Measurements from ENCODE around the gene LRRC4. TPM values are rescaled to one million over a fixed set of nuclear protein-coding genes. Genes with fewer than 3 reads are reported as not detected.

Gene LRRC4
- total RNA-seq: 0.77 and 0.89 TPM in 2 replicates

DNA sequence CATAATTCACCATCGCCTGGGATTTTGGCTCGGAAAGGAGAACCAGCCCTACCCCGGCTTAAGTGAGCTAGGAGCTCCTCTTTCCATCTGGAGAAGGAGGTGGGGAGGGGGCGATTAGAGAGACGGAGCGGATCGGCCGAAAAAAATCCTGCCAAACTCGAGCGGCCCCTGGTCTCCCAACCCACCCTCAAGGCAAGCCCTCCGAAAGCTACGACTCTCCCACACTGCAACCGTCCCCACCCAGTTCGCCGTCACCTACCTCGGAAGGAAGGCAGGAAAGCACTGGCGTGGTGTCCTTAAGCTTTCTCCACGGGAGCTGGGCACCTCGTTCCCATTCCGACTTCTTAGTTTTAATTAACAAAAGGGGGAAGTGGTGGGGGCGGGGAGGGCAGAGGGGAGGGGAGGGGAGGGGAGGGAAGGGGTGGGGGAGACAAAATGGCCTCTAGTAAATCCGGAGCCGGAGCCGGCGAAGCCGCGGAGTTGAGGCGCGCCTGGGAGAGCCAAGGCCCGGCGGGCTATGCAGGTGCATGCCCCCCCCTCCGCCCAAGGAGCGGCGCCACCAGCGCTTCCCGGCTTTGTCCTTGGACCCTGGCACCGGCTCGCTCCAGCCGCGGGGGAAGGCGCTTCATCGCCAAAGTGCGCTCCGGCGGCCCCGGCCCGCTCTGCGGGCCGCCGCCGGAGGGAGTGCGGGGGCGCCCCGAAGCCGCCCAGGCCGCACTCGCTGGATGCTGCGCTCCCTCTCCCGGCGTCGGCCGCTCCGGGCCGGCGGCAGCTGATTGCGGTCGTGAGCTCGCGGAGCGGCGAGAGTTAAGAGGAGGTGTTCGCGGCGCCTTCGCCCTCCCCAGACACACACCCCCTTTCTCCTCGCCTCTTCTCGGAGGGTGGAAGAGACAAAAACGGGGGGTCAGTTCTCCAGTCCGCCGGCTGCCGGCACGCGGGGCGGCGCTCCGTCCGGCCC is at the start of gene LRRC4:
LRRC4 (minus strand) TSS at position 784 of the 958 bp plus-strand sequence. CDS start 797 bp downstream, outside the sequence.
- DNase-seq (ENCODE audit: low read depth in 2 of 2): peak in 1 of 2 donors; percentile 47

GRCh38 chr7:128080169-128080568 is 48.9 kb upstream of the LRRC4 start:
- no peak for DNase-seq (ENCODE audit: low read depth in 2 of 2)

DNA sequence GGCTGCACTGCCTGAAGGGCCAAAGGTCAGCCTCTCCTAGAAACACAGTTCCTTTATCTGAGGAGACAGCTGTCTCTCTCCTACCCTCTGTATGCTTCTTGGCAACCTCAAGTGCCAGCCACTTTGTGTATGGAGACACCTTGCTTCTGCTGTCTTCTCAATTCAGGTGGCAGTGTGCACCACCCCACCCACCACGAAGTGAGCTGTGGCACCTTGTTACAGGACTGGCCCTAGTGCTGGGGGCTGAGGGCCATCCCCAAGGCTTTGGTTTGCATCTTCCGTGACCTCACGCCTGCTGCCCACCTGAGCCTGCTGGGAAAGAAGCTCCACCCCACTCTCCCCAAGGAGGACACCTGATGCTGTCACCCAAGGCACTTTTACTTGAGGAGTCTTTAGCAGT is 47.1 kb upstream of the LRRC4 start:
- DNase-seq (ENCODE audit: low read depth in 2 of 2): no peak

- no peak for DNase-seq (ENCODE audit: low read depth in 2 of 2)
Observed at GRCh38 chr7:128076796-128077271, 45.6 kb upstream of the LRRC4 start.

- DNase-seq (ENCODE audit: low read depth in 2 of 2): no peak
Observed at GRCh38 chr7:128076196-128076795, 45.1 kb upstream of the LRRC4 start.

GRCh38 chr7:128075242-128076095 is 44.2 kb upstream of the LRRC4 start:
- peak in 1 of 2 donors; percentile 23 for DNase-seq (ENCODE audit: low read depth in 2 of 2)

DNA sequence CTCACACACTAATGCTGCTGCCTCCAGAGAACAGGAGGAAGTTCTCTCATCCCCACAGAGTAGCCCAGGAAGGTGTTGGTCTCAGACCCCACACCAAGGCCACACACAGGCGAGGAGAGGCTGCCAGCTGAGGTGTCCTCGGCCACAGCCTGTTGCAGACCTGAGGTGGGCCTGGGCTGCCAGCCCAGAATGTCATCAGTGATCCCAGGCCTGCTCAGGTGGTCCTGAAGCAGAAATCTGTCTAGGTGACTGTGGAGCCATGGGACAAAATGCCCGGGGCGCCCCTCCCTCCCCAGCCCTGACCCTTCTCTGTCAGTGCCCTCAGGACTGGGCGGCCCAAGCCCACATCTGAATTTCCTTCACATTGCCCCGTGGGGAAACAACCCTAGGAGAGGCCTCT is 43.5 kb upstream of the LRRC4 start:
- no peak for DNase-seq (ENCODE audit: low read depth in 2 of 2)

DNA sequence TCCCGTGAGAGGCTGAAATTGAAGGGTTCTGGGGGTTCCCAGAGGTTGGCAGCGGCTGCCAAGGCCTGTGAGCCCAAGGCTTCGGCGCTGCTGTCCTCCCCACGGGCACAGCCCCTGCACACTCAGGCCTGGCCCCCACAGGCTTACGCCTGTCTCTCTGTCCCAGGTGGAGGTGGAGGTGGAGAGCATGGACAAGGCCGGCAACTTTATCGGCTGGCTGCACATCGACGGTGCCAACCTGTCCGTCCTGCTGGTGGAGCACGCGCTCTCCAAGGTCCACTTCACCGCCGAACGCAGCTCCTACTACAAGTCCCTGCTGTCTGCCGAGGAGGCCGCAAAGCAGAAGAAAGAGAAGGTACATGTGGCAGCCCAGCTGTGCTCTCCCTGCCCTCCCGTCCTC is 43.1 kb upstream of the LRRC4 start:
- no peak for DNase-seq (ENCODE audit: low read depth in 2 of 2)

DNA sequence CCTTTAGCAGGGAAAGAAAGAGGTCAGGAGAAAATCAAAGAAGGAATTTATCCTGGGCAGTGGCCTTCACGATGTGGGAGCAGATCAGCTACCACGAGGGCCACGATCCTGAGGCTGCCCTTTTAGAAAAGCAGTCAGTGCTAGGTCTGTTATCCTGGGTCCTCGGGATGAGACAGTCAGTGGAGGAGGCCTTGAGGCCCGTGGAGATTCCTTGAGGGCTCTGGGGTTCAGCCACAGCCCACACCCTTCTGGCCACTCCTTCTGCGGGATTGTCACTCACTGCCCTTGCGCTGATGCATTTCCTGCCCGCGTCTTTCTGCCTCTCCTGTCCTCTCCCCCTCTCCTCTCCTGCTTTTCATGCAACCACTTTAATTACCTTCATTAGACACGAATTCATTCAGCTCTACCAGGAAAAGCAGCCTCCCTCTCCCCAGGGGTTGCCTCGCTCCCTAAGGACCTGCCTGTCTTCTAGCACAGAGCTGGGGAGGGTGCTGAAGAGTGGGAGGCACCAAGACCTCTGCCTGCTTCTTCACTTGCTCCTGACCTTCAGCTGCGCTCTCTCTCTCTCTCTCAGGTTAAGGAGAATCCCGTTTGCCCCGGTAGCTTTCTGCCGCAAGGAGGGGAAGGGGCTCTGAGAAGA is 42.6 kb upstream of the LRRC4 start:
- DNase-seq (ENCODE audit: low read depth in 2 of 2): no peak

- no peak for DNase-seq (ENCODE audit: low read depth in 2 of 2)
Observed at GRCh38 chr7:128071801-128072200, 40.6 kb upstream of the LRRC4 start.

- DNase-seq (ENCODE audit: low read depth in 2 of 2): no peak
Observed at GRCh38 chr7:128071376-128071775, 40.1 kb upstream of the LRRC4 start.

GRCh38 chr7:128069373-128070364 is 38.4 kb upstream of the LRRC4 start:
- no peak for DNase-seq (ENCODE audit: low read depth in 2 of 2)

- no peak for DNase-seq (ENCODE audit: low read depth in 2 of 2)
Observed at GRCh38 chr7:128068785-128069184, 37.5 kb upstream of the LRRC4 start.

GRCh38 chr7:128067983-128068382 is 36.7 kb upstream of the LRRC4 start:
- DNase-seq (ENCODE audit: low read depth in 2 of 2): no peak

GRCh38 chr7:128066858-128067257 is 35.6 kb upstream of the LRRC4 start:
- no peak for DNase-seq (ENCODE audit: low read depth in 2 of 2)

DNA sequence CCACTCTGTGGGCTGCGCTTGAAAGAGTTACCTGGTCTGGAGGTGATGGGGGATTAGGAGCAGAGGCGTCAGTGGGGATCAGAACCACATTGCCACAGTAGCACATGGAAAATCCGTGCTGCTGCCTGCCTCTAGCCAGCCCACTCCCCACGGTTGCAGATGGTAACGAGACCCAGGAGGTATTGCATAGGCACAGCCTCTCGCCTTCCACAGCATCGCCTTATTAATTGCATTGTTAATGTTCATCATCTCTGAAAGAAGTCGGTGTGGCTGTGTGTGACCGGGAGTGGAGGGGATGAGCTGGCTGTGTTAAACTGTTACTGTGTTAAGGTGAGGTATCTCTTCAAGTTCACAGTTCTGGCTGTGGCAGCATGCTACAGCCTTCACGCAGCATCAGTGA is 35.2 kb upstream of the LRRC4 start:
- no peak for DNase-seq (ENCODE audit: low read depth in 2 of 2)

GRCh38 chr7:128065872-128066271 is 34.6 kb upstream of the LRRC4 start:
- no peak for DNase-seq (ENCODE audit: low read depth in 2 of 2)

- DNase-seq (ENCODE audit: low read depth in 2 of 2): no peak
Observed at GRCh38 chr7:128063088-128063487, 31.9 kb upstream of the LRRC4 start.

GRCh38 chr7:128060018-128060417 is 28.8 kb upstream of the LRRC4 start:
- DNase-seq (ENCODE audit: low read depth in 2 of 2): no peak
